SK-N-MC (cell line): ENCODE measurements around the gene EFNB2.

Source experiments
- DNase-seq: peaks from one replicate; pipeline ENCODE4 v3.0.0-alpha.2; 2011; ENCODE audit warnings: low read depth, low spot score
- H3K27ac ChIP-seq: fragments of 200-600 bp; sonication (generic); 2 replicates; pipeline ENCODE4 v1.5.1; 2016; ENCODE audit warnings: mixed run types
- H3K36me3 ChIP-seq: fragments of 200-600 bp; sonication (generic); 2 replicates; pipeline ENCODE4 v1.6.1; 2017; ENCODE audit warnings: antibody characterized with exemption, low read length, mixed read lengths; ENCODE audit not compliant: insufficient read depth
- H3K4me3 ChIP-seq: fragments of 200-600 bp; sonication (generic); 2 replicates; pipeline ENCODE4 v1.5.1; 2016
- H3K9ac ChIP-seq: fragments of 200-600 bp; sonication (generic); 2 replicates; pipeline ENCODE4 v1.8.0; 2017; ENCODE audit warnings: mixed run types, mixed read lengths; ENCODE audit not compliant: insufficient read length
- H3K9me3 ChIP-seq: fragments of 200-600 bp; sonication (generic); 2 replicates; pipeline ENCODE4 v1.6.1; 2017; ENCODE audit warnings: low read depth, mild to moderate bottlenecking, antibody characterized with exemption, low read length, moderate library complexity, mixed read lengths
- EZH2 ChIP-seq: fragments of 200-600 bp; sonication (generic); IDR thresholded peaks from one replicate; pipeline ENCODE4 v1.6.1; 2017; ENCODE audit warnings: antibody characterized with exemption
- FOXP2 ChIP-seq: optimal IDR thresholded peaks from 2 replicates; pipeline ENCODE3; 2011; ENCODE audit warnings: mild to moderate bottlenecking, moderate library complexity; ENCODE audit not compliant: insufficient read depth; ENCODE audit errors: extremely low read length, control extremely low read depth
- POLR2AphosphoS5 ChIP-seq: IDR thresholded peaks from 2 replicates; pipeline ENCODE4 v1.6.1; 2012; ENCODE audit warnings: mild to moderate bottlenecking, low read depth, low read length, borderline replicate concordance

EFNB2 gene

GRCh38 chr13:106534639-106535551, 567 bp downstream of the EFNB2 start:
- TF ChIP-seq POLR2AphosphoS5 = no peak
- no peak for TF ChIP-seq FOXP2
- no peak for TF ChIP-seq EZH2
- no peak overlapping the region for H3K27ac ChIP-seq
- no peaks in the 10 kb centered on the region for H3K9me3 ChIP-seq
- no peak for DNase-seq
- no peak overlapping the region for H3K9ac ChIP-seq
- peak overlapping the region; percentile 79 for H3K4me3 ChIP-seq
- no peaks in the 10 kb centered on the region for H3K36me3 ChIP-seq

DNA sequence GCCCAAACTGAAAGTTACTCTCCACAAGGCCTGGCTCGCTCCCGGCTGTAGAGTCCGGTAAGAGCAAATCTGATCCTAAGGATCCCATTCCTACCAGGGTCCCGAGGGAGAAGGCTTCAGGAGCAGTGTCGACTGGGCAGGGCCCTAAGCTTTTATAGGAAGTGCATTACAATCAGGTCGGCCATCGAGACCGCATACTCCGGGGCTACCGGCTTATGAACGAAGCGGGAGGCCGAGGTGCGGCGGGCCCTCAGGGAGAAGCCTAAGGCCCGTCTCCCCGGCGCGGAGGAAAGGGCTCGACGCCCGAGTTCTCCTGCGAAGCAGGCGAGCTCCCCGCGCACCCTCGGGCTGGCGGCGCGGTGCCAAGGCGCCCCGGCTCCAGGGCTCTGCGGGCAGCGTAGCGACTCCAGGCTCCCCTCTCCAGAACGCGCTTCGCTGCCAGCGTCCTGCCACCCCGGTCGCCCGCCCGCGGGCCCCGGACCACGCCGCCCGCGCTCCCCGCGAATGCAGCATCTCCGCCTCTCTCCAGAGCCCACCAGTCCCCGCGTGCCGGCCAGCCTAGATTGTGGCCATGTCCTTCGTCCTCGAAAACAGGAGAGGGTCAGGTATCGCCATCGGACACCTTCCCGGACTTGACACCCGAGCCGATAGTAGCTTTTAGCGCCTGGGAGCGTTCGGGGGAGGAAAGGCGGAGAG, 1.4 kb downstream of the EFNB2 start:
- no peak for DNase-seq
- no peak overlapping the region for H3K9ac ChIP-seq
- no peak overlapping the region for H3K27ac ChIP-seq
- no peaks in the 10 kb centered on the region for H3K9me3 ChIP-seq
- no peak overlapping the region for H3K4me3 ChIP-seq
- TF ChIP-seq FOXP2 = no peak
- peak; percentile 89 for TF ChIP-seq EZH2
- no peaks in the 10 kb centered on the region for H3K36me3 ChIP-seq

DNA sequence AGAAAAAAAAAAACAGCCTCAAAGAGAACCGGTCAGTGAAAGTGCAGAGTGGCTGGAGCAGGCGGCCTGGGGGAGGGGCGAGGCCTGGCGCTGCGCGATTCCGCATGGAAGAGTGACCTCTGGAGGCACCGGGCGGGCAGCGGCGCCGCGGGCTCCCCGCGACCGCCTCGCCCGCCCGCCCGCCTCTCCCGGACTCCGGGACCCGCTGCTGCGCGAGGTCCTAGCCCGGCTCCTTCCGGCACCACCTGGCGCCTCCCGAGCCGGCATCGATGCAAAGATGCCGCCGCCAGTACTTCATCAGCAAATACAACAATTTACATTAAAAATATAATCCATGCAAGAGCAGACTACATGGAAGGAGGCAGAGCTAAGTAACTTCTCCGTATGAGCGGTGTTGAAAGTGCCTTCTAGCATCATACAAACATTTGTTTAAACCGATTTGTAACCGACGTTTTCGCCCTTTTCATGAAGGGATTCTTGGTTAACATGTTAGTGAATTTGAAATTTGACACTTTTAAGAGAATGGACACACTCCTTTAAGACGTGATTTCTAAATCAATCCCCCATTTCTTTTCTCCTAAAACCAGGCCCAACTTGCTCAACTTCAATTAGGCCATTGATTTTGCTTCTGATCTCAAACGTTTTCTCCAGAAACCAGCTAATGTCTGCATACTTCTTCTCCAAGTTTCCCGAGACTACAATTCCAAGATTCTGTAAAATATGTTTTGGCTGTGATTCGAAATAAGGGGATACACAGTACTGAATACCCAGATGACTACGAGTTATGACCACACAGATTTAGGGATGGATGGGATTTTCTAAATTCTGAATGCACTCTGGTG, 2.1 kb downstream of the EFNB2 start:
- Histone ChIP-seq H3K36me3 (no peaks in the 10 kb centered on the region), H3K4me3 (no peak overlapping the region), H3K9me3 (no peaks in the 10 kb centered on the region), H3K27ac (no peak overlapping the region), H3K9ac (no peak overlapping the region)
- TF ChIP-seq FOXP2 (no peak), POLR2AphosphoS5 (no peak), EZH2 (no peak)
- DNase-seq = no peak

GRCh38 chr13:106532111-106532929, 3.1 kb downstream of the EFNB2 start:
- Histone ChIP-seq H3K9me3 (no peaks in the 10 kb centered on the region), H3K27ac (no peak overlapping the region), H3K36me3 (no peaks in the 10 kb centered on the region), H3K9ac (no peak overlapping the region), H3K4me3 (no peak overlapping the region)
- DNase-seq = no peak
- TF ChIP-seq EZH2 (no peak), FOXP2 (no peak), POLR2AphosphoS5 (no peak)

GRCh38 chr13:106530980-106531481, 4.4 kb downstream of the EFNB2 start:
- Histone ChIP-seq H3K27ac (no peak overlapping the region), H3K9me3 (no peaks in the 10 kb centered on the region), H3K4me3 (no peak overlapping the region), H3K9ac (no peak overlapping the region), H3K36me3 (no peaks in the 10 kb centered on the region)
- no peak for TF ChIP-seq FOXP2
- TF ChIP-seq EZH2 = no peak
- no peak for TF ChIP-seq POLR2AphosphoS5
- no peak for DNase-seq

GRCh38 chr13:106530171-106530851, 5.2 kb downstream of the EFNB2 start:
- no peak overlapping the region for H3K27ac ChIP-seq
- no peak for TF ChIP-seq FOXP2
- no peak for TF ChIP-seq EZH2
- TF ChIP-seq POLR2AphosphoS5 = no peak
- H3K4me3 ChIP-seq = no peak overlapping the region
- no peak for DNase-seq
- no peaks in the 10 kb centered on the region for H3K9me3 ChIP-seq
- H3K9ac ChIP-seq = no peak overlapping the region
- H3K36me3 ChIP-seq = no peaks in the 10 kb centered on the region

GRCh38 chr13:106529415-106530170, 5.9 kb downstream of the EFNB2 start:
- no peak overlapping the region for H3K27ac ChIP-seq
- no peak overlapping the region for H3K9ac ChIP-seq
- H3K36me3 ChIP-seq = no peaks in the 10 kb centered on the region
- no peaks in the 10 kb centered on the region for H3K9me3 ChIP-seq
- DNase-seq = no peak
- H3K4me3 ChIP-seq = no peak overlapping the region
- TF ChIP-seq POLR2AphosphoS5 = no peak
- TF ChIP-seq EZH2 = no peak
- no peak for TF ChIP-seq FOXP2
